GM19463 (cell line): ENCODE data around the gene KCNH2.
A peak's percentile ranks its signal among the peaks of the same experiment; 100 is the strongest.
"Not testable (repeated sequence)": the region's sequence is repeated elsewhere in the genome, so short reads cannot be mapped to it uniquely, and the experiment has no call there.

ENCODE experiments used
- ATAC-seq: cut with Tn5 transposase; IDR thresholded peaks from one replicate; pipeline ENCODE4 v1.9.1; 2021; ENCODE audit warnings: mild to moderate bottlenecking, moderate library complexity; ENCODE audit not compliant: unreplicated experiment

The KCNH2 gene

GRCh38 chr7:150910996-150911422 lies 67.1 kb downstream of the KCNH2 start:
- ATAC-seq: no peak

GRCh38 chr7:150910305-150910995 lies 67.7 kb downstream of the KCNH2 start:
- not testable (repeated sequence) for ATAC-seq

- no peak for ATAC-seq
Measured at GRCh38 chr7:150909200-150909995, 68.7 kb downstream of the KCNH2 start.

GRCh38 chr7:150908173-150908572 lies 69.9 kb downstream of the KCNH2 start:
- ATAC-seq: no peak

GRCh38 chr7:150904011-150904909 lies 73.9 kb downstream of the KCNH2 start:
- no peak for ATAC-seq

- ATAC-seq: no peak
Measured at GRCh38 chr7:150903606-150904005, 74.5 kb downstream of the KCNH2 start.

GRCh38 chr7:150902078-150903033 lies 75.8 kb downstream of the KCNH2 start:
- ATAC-seq: no peak

- no peak for ATAC-seq
Measured at GRCh38 chr7:150901160-150902035, 76.7 kb downstream of the KCNH2 start.

- ATAC-seq: no peak
Measured at GRCh38 chr7:150900675-150901074, 77.4 kb downstream of the KCNH2 start.

- ATAC-seq: peak; percentile 54
Measured at GRCh38 chr7:150898475-150899011, 79.6 kb downstream of the KCNH2 start.

- peak; percentile 68 for ATAC-seq
Measured at GRCh38 chr7:150897502-150898474, 80.3 kb downstream of the KCNH2 start.

GRCh38 chr7:150896562-150897209 lies 81.4 kb downstream of the KCNH2 start:
- no peak for ATAC-seq

- ATAC-seq: no peak
Measured at GRCh38 chr7:150895809-150896208, 82.3 kb downstream of the KCNH2 start.
